ENCODE measurements around the gene NUTM1. TPM values are rescaled to one million over a fixed set of nuclear protein-coding genes. Genes with fewer than 3 reads are reported as not detected.

The NUTM1 gene
- total RNA-seq, 1 experiment from 2014 or later = 0.46 TPM

- peaks cover 16% of the 10 kb centered on the region for H3K4me1 Mint-ChIP-seq
- H3K4me3 Mint-ChIP-seq = peak overlapping the region; percentile 75
- H3K27me3 Mint-ChIP-seq (ENCODE audit: low read depth) = no peaks in the 10 kb centered on the region
- peak; percentile 25 for DNase-seq (ENCODE audit: low spot score)
- CTCF ChIA-PET = interaction anchor here (0.8 to 1.8 kb wide), 6 partner anchors 9 to 209 kb away, joined by 3 to 6 read pairs (median 3); partner anchors contain the start of genes LPCAT4, NOP10, NUTM1 and SLC12A6
- H3K9me3 Mint-ChIP-seq = peaks cover 7% of the 10 kb centered on the region
- peaks cover 3% of the 10 kb centered on the region; the same call in 1 of the 2 replicates for H3K36me3 Mint-ChIP-seq
- POLR2A ChIA-PET = interaction anchor here (0.6 to 0.7 kb wide), 2 partner anchors 265 to 468 kb away, joined by 3 read pairs; no protein-coding TSS in a partner anchor
- TF ChIP-seq PRDM15 (CRISPR knock-in tag; IDR thresholded peaks at IDR 0.05) (peak; percentile 69; the same call in 1 of the 2 replicates), USF2 (CRISPR knock-in tag; IDR thresholded peaks at IDR 0.05) (peak; percentile 95), USF1 (CRISPR knock-in tag; IDR thresholded peaks at IDR 0.05) (peak; percentile 92), ZNF263 (CRISPR knock-in tag; IDR thresholded peaks at IDR 0.05; ENCODE audit: low read depth) (no peak), ZNF671 (CRISPR knock-in tag; IDR thresholded peaks at IDR 0.05) (no peak), NR3C1 (CRISPR knock-in tag; conservative IDR thresholded peaks at IDR 0.05; ENCODE audit: low read depth) (no peak)
- peak overlapping the region; percentile 59 for H3K27ac Mint-ChIP-seq
- ATAC-seq = peak; percentile 97
Observed at GRCh38 chr15:34318277-34319079, 24.6 kb upstream of the NUTM1 start.

DNA sequence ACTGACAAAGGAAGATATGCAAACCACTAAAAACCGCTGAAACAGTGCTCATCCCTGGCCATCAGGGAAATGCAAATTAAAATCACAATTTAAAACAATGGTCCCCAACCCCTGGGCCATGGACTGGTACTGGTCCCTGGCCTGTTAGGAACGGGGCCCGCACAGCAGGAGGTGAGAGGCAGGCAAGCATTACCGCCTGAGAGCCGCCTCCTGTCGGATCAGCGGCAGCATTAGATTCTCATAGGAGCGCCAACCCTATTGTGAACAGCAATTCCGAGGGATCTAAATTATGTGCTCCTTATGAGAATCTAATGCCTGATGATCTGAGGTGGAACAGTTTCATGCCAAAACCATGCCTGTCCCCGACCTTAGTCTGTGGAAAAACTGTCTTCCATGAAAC is 19.9 kb upstream of the NUTM1 start:
- H3K9me3 Mint-ChIP-seq = peaks cover 12% of the 10 kb centered on the region
- H3K27ac Mint-ChIP-seq = no peak overlapping the region
- no peaks in the 10 kb centered on the region for H3K27me3 Mint-ChIP-seq (ENCODE audit: low read depth)
- H3K36me3 Mint-ChIP-seq = peaks cover 3% of the 10 kb centered on the region; the same call in 1 of the 2 replicates
- DNase-seq (ENCODE audit: low spot score) = no peak
- H3K4me1 Mint-ChIP-seq = peaks cover 8% of the 10 kb centered on the region
- CTCF ChIA-PET = no interaction called here
- no peak overlapping the region for H3K4me3 Mint-ChIP-seq
- POLR2A ChIA-PET = no interaction called here
- no peak for ATAC-seq
- TF ChIP-seq USF1 (CRISPR knock-in tag; IDR thresholded peaks at IDR 0.05) (no peak), SMAD3 (CRISPR knock-in tag; IDR thresholded peaks at IDR 0.05; ENCODE audit: borderline replicate concordance) (no peak), SOX15 (CRISPR knock-in tag; IDR thresholded peaks at IDR 0.05) (no peak), ZBTB21 (CRISPR knock-in tag; IDR thresholded peaks at IDR 0.05; ENCODE audit: borderline replicate concordance) (no peak), GTF2I (CRISPR knock-in tag; conservative IDR thresholded peaks at IDR 0.05) (no peak), USF2 (CRISPR knock-in tag; IDR thresholded peaks at IDR 0.05) (no peak), MXD4 (CRISPR knock-in tag; IDR thresholded peaks at IDR 0.05; ENCODE audit: borderline replicate concordance) (no peak), ETV6 (CRISPR knock-in tag; IDR thresholded peaks at IDR 0.05) (no peak), FOXK1 (CRISPR knock-in tag; IDR thresholded peaks at IDR 0.05) (no peak), ZNF219 (CRISPR knock-in tag; IDR thresholded peaks at IDR 0.05; ENCODE audit: borderline replicate concordance) (no peak), GRHL2 (CRISPR knock-in tag; IDR thresholded peaks at IDR 0.05; ENCODE audit: insufficient replicate concordance, severe bottlenecking) (no peak), TEAD4 (CRISPR knock-in tag; IDR thresholded peaks at IDR 0.05) (no peak), JUN (CRISPR knock-in tag; IDR thresholded peaks at IDR 0.05) (no peak), JAZF1 (CRISPR knock-in tag; IDR thresholded peaks at IDR 0.05) (no peak), E2F4 (CRISPR knock-in tag; IDR thresholded peaks at IDR 0.05; ENCODE audit: borderline replicate concordance, low read depth) (no peak), CBFB (CRISPR knock-in tag; IDR thresholded peaks at IDR 0.05; ENCODE audit: low read depth) (no peak)
- TF ChIP-seq, protein P1, sequence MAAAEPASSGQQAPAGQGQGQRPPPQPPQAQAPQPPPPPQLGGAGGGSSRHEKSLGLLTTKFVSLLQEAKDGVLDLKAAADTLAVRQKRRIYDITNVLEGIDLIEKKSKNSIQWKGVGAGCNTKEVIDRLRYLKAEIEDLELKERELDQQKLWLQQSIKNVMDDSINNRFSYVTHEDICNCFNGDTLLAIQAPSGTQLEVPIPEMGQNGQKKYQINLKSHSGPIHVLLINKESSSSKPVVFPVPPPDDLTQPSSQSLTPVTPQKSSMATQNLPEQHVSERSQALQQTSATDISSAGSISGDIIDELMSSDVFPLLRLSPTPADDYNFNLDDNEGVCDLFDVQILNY (CRISPR knock-in tag; IDR thresholded peaks at IDR 0.05) = no peak
